Measurements from ENCODE around the gene DDX59. TPM values are rescaled to one million over a fixed set of nuclear protein-coding genes. Genes with fewer than 3 reads are reported as not detected.

DDX59 gene
- total and polyA plus RNA-seq, 9 of the 15 experiments (the other 6 are each of a cell fraction or from before 2014, with no cell fraction given) = 8.3 to 30.4 (median 19.8) TPM

DNA sequence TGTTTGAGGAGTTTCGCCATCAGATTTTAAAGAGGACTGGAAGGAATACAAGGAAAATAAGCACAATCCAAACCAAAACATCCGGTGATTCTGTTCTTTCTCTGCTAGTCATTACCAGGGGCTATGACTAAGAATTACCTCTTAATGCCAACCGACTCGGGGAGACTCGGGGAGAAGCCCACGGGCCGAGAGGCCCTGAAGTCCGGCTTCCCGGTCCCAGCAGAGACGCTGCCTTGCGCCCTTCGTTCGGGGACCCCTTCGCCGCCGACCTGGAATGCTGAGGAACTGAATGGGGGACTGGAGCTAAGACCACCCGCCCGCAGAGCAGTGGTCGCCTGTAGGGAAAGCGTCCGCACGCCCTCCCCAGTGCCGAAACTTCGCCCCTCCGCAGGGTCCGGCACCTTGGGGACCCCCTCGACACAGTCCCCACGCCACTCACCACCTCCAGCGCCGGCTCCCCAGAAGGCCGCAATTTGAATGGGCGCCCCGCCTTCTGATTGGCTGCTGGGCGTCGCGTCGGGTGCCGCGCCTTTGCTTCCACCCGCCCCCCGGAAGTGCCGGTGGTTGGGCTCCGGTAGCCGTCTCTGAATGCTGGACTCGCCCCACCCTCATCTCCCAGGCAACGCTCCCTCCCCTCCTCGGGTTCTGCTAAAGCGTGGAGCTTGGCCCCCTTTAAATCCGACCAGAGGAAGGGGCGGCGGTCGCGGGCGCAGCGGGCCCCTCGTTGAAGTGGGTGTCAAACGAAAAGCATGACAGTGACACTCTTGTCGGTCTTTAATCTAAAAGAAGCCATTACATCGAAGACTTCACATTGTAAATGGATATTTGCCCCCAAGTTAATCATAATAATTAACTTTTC lies 49.2 kb downstream of the DDX59 start, which contains the start of gene KIF14 (continued):
- TF ChIP-seq JUN (IDR thresholded peaks at IDR 0.05; ENCODE audit: borderline replicate concordance, low read depth, low read length) (no peak), JUN (CRISPR knock-in tag; IDR thresholded peaks at IDR 0.05; ENCODE audit: borderline replicate concordance) (no peak), MTF1 (CRISPR knock-in tag; IDR thresholded peaks at IDR 0.05; ENCODE audit: borderline replicate concordance) (no peak), KDM2B (CRISPR knock-in tag; IDR thresholded peaks at IDR 0.05) (no peak), SMAD2 (IDR thresholded peaks at IDR 0.05; ENCODE audit: low read depth, low read length) (no peak), ZNF347 (CRISPR knock-in tag; IDR thresholded peaks at IDR 0.05; ENCODE audit: low read depth) (no peak), MED1 (CRISPR knock-in tag; IDR thresholded peaks at IDR 0.05; ENCODE audit: borderline replicate concordance) (no peak), BRCA1 (IDR thresholded peaks at IDR 0.05) (no peak), BRCA1 (CRISPR knock-in tag; IDR thresholded peaks at IDR 0.05) (no peak), ZNF717 (CRISPR knock-in tag; IDR thresholded peaks at IDR 0.05) (no peak), CBFB (CRISPR knock-in tag; IDR thresholded peaks at IDR 0.05) (no peak), DNMT1 (IDR thresholded peaks at IDR 0.05) (no peak), TARDBP (IDR thresholded peaks at IDR 0.05) (no peak), ZNF282 (CRISPR knock-in tag; IDR thresholded peaks at IDR 0.05) (no peak), KLF6 (CRISPR knock-in tag; IDR thresholded peaks at IDR 0.05; ENCODE audit: borderline replicate concordance) (no peak), HNRNPLL (IDR thresholded peaks at IDR 0.05; ENCODE audit: low read depth, low read length, poor library complexity, severe bottlenecking) (peak; percentile 63), NBN (IDR thresholded peaks at IDR 0.05; ENCODE audit: low read depth) (no peak), ZEB2 (IDR thresholded peaks at IDR 0.05) (no peak), RFX1 (IDR thresholded peaks at IDR 0.05) (peak; percentile 96)
- TF ChIP-seq, protein P1, sequence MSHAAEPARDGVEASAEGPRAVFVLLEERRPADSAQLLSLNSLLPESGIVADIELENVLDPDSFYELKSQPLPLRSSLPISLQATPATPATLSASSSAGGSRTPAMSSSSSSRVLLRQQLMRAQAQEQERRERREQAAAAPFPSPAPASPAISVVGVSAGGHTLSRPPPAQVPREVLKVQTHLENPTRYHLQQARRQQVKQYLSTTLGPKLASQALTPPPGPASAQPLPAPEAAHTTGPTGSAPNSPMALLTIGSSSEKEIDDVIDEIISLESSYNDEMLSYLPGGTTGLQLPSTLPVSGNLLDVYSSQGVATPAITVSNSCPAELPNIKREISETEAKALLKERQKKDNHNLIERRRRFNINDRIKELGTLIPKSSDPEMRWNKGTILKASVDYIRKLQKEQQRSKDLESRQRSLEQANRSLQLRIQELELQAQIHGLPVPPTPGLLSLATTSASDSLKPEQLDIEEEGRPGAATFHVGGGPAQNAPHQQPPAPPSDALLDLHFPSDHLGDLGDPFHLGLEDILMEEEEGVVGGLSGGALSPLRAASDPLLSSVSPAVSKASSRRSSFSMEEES (CRISPR knock-in tag; IDR thresholded peaks at IDR 0.05) = no peak
- TF ChIP-seq, protein P2, sequence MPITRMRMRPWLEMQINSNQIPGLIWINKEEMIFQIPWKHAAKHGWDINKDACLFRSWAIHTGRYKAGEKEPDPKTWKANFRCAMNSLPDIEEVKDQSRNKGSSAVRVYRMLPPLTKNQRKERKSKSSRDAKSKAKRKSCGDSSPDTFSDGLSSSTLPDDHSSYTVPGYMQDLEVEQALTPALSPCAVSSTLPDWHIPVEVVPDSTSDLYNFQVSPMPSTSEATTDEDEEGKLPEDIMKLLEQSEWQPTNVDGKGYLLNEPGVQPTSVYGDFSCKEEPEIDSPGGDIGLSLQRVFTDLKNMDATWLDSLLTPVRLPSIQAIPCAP (CRISPR knock-in tag; IDR thresholded peaks at IDR 0.05; ENCODE audit: borderline replicate concordance) = no peak; the same call in 1 of the 2 replicates
- TF ChIP-seq, protein P3, sequence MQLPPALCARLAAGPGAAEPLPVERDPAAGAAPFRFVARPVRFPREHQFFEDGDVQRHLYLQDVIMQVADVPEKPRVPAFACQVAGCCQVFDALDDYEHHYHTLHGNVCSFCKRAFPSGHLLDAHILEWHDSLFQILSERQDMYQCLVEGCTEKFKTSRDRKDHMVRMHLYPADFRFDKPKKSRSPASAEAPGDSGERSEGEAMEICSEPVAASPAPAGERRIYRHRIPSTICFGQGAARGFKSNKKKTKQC (CRISPR knock-in tag; IDR thresholded peaks at IDR 0.05) = peak; percentile 88; the same call in 1 of the 2 replicates
- TF ChIP-seq, protein P4, sequence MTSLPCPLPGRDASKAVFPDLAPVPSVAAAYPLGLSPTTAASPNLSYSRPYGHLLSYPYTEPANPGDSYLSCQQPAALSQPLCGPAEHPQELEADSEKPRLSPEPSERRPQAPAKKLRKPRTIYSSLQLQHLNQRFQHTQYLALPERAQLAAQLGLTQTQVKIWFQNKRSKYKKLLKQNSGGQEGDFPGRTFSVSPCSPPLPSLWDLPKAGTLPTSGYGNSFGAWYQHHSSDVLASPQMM (CRISPR knock-in tag; IDR thresholded peaks at IDR 0.05) = no peak

Measured in K562 (cell line).